CD14-positive monocyte (primary cell): ENCODE data around the gene PLA2G4B. TPM values are rescaled to one million over a fixed set of nuclear protein-coding genes. Genes with fewer than 3 reads are reported as not detected.

Experiments used
- DNase-seq, 3 donors: peaks; one replicate each; pipeline ENCODE4 v3.0.0-alpha.2; 2011 to 2022
- H2AFZ ChIP-seq: 2 replicates; pipeline ENCODE4 v1.6.0; 2012; ENCODE audit warnings: mild to moderate bottlenecking, low read depth, low read length, inconsistent platforms; ENCODE audit not compliant: insufficient read depth, poor library complexity, severe bottlenecking
- H3K27ac ChIP-seq, 2 donors: 1 replicate in 1 of 2; 2 replicates in 1 of 2; pipeline ENCODE4 v1.5.1; 2012 to 2013; ENCODE audit warnings: low read length in 2 of 2, control low read depth in 1 of 2, inconsistent platforms in 1 of 2, low read depth in 1 of 2, mild to moderate bottlenecking in 1 of 2
- H3K27me3 ChIP-seq, 2 donors: one replicate each; pipeline versions ENCODE4 v1.6.0 to v1.6.1; 2011 to 2013; ENCODE audit warnings: low read length in 2 of 2; ENCODE audit not compliant: control insufficient read depth in 2 of 2, insufficient read depth in 2 of 2
- H3K36me3 ChIP-seq, 2 donors: replicated peaks in 1 of 2; 1 replicate in 1 of 2; 2 replicates in 1 of 2; pipeline versions ENCODE4 v1.5.1 to v1.6.1; 2012 to 2013; ENCODE audit warnings: low read length in 2 of 2, control low read depth in 1 of 2, inconsistent platforms in 1 of 2, mild to moderate bottlenecking in 1 of 2; ENCODE audit not compliant: insufficient read depth in 2 of 2, control insufficient read depth in 1 of 2
- H3K4me1 ChIP-seq, 2 donors: 1 replicate in 1 of 2; 2 replicates in 1 of 2; pipeline versions ENCODE4 v1.5.1 to v1.6.1; 2012 to 2013; ENCODE audit warnings: low read length in 2 of 2, control low read depth in 1 of 2, inconsistent platforms in 1 of 2, mild to moderate bottlenecking in 1 of 2, moderate library complexity in 1 of 2; ENCODE audit not compliant: insufficient read depth in 2 of 2, control insufficient read depth in 1 of 2
- H3K4me2 ChIP-seq: replicated peaks from 2 replicates; pipeline ENCODE3; 2012; ENCODE audit warnings: low read length, moderate library complexity, mild to moderate bottlenecking; ENCODE audit not compliant: poor library complexity, severe bottlenecking; ENCODE audit errors: extremely low read depth
- H3K4me3 ChIP-seq, 3 experiments: fragments of 200-600 bp in 1 of 3; sonication (generic) in 1 of 3; replicated peaks in 1 of 3; 1 replicate in 2 of 3; 2 replicates in 1 of 3; pipeline ENCODE4 v1.5.1; 2011 to 2013; ENCODE audit warnings: low read length in 3 of 3, mild to moderate bottlenecking in 3 of 3, control low read depth in 2 of 3, low read depth in 2 of 3, inconsistent platforms in 1 of 3, moderate library complexity in 1 of 3
- H3K79me2 ChIP-seq: 2 replicates; pipeline ENCODE4 v1.6.0; 2012; ENCODE audit warnings: mild to moderate bottlenecking, control low read depth, inconsistent platforms, low read length, moderate library complexity; ENCODE audit not compliant: insufficient read depth
- H3K9ac ChIP-seq: 2 replicates; pipeline ENCODE4 v1.6.0; 2017; ENCODE audit warnings: low read length, mild to moderate bottlenecking; ENCODE audit not compliant: insufficient read depth, poor library complexity, severe bottlenecking
- H3K9me3 ChIP-seq, 2 donors: replicated peaks in 1 of 2; 1 replicate in 1 of 2; 2 replicates in 1 of 2; pipeline versions ENCODE4 v1.5.1 to v1.6.1; 2012 to 2013; ENCODE audit warnings: low read length in 2 of 2, control low read depth in 1 of 2; ENCODE audit not compliant: control insufficient read depth in 1 of 2, insufficient read depth in 1 of 2
- H4K20me1 ChIP-seq: 2 replicates; pipeline ENCODE4 v1.6.0; 2012; ENCODE audit warnings: mild to moderate bottlenecking, low read length, control low read depth, moderate library complexity; ENCODE audit not compliant: insufficient read depth
- H3K27ac Mint-ChIP-seq, 7 donors: one replicate each; pipeline ENCODE4 v1.8.0; 2020; ENCODE audit warnings: mild to moderate bottlenecking in 7 of 7, mixed read lengths in 7 of 7, moderate library complexity in 6 of 7, inconsistent platforms in 2 of 7
- H3K27me3 Mint-ChIP-seq, 3 donors: one replicate each; pipeline ENCODE4 v1.8.0; 2021 to 2022; ENCODE audit warnings: low read depth in 3 of 3, mild to moderate bottlenecking in 3 of 3, mixed read lengths in 3 of 3, moderate library complexity in 3 of 3, inconsistent platforms in 1 of 3
- H3K36me3 Mint-ChIP-seq, 2 donors: one replicate each; pipeline ENCODE4 v1.8.0; 2020; ENCODE audit warnings: mixed read lengths in 2 of 2, inconsistent platforms in 1 of 2, mild to moderate bottlenecking in 1 of 2
- H3K4me1 Mint-ChIP-seq: one replicate; pipeline ENCODE4 v1.8.0; 2020; ENCODE audit warnings: mild to moderate bottlenecking, mixed read lengths
- H3K4me3 Mint-ChIP-seq, 2 donors: one replicate each; pipeline ENCODE4 v1.8.0; 2020; ENCODE audit warnings: mild to moderate bottlenecking in 2 of 2, mixed read lengths in 2 of 2, moderate library complexity in 1 of 2
- H3K9me3 Mint-ChIP-seq, 7 donors: one replicate each; pipeline ENCODE4 v1.8.0; 2020 to 2022; ENCODE audit warnings: mixed read lengths in 7 of 7, mild to moderate bottlenecking in 6 of 7, moderate library complexity in 6 of 7, inconsistent platforms in 2 of 7
- WGBS: methylation state at CpG from one replicate; pipeline ENCODE4 v1.1.5; 2013; ENCODE audit warnings: missing lambda C conversion rate; ENCODE audit not compliant: insufficient coverage; 5-methylcytosine and 5-hydroxymethylcytosine counted together
- intact Hi-C, 2 donors: fragments of 100-400 bp; cut with micrococcal nuclease; formaldehyde crosslinking; loops; one replicate each; pipeline versions ENCODE4 v1.15.0 to v1.15.1; 2023
- polyA plus RNA-seq, 3 donors: library from polyadenylated mRNA; depleted of rRNA in 1 of 3; unstranded in 2 of 3; stranded (reverse) in 1 of 3; fragments of 300-500 nt in 2 of 3; fragments of >200 nt in 1 of 3; fragmentation: Illumina TruSeq in 2 of 3; gene quantifications; 1 replicate in 2 of 3; 2 replicates in 1 of 3; pipeline ENCODE4 v1.2.3, GENCODE V29; 2012 to 2021
- TF ChIP-seq, protein P1 (sequence below): fragments of 200-600 bp; IDR thresholded peaks from one replicate; pipeline ENCODE4 v1.8.0; 2022; ENCODE audit warnings: antibody characterized with exemption, mild to moderate bottlenecking

Gene PLA2G4B
- polyA plus RNA-seq, 3 donors, result 0.31 to 32.1 (median 1.6) TPM

DNA sequence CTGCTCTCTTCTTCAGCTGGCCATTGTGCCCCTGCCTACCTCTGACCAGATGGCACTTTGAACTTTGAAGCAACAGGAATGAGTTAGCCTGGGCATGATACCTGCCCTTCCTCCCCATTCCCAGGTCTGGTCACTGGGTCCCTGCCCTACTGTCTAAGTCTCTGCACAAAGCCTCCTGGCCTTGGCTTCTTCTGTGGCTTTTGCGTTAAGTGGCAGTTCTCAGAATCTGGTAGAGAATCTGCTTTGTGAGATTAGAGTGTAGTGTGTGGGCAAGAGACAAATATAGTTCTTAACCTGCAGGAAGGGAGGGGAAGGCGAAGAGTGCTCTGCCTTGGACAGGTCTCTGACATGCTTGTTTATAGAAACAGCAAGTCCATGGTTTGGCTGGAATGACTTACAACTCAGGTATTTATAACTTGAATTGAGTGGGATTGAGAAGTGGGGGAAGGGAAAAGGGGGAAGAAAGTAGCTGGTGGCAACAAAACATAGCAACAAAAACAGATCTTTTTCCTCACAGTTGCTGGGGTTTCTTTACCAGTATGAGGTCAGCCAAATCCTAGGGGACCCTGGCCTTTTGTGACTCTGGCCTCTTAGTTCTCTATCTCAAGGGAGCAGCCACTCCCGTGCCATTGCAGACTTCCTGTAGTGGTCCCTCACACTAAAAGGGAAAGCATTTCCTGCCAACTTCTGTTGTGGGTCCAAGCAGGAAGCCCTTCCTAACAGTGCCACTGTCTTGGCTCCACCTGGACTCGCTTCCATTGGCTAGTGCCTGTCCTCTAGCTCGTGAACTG is 47.7 kb upstream of the PLA2G4B start:
- 41% methylated on average over 4 of the region's 5 CpGs for WGBS
- no peak overlapping the region for H2AFZ ChIP-seq

DNA sequence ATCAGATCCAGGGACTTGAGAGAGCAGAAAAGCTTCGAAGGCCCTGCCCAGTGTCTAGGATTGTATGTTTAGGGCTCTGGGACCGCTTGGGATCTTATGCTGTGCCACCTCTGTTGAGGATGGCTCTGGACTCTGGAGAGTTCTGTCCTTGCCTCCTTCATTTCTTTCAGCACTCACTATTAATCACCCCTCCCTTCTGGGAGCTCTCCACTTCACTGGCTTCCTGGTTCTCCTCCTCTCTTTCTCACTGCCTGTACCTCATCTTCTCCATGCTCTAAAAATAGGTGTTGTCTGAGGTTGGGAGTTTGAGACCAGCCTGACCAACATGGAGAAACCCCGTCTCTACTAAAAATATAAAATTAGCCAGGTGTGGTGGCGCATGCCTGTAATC is 47.1 kb upstream of the PLA2G4B start:
- Histone ChIP-seq H3K27ac (no peak overlapping the region), H3K4me1 (no peaks in the 10 kb centered on the region), H3K79me2 (no peaks in the 10 kb centered on the region), H3K27me3 (no peaks in the 10 kb centered on the region), H3K4me3 (no peak overlapping the region), H3K36me3 (no peaks in the 10 kb centered on the region), H4K20me1 (peaks cover 5% of the 10 kb centered on the region), H3K4me2 (no peak overlapping the region), H3K9me3 (no peaks in the 10 kb centered on the region), H2AFZ (no peak overlapping the region), H3K9ac (no peak overlapping the region)
- peaks cover 19% of the 10 kb centered on the region for H3K4me1 Mint-ChIP-seq
- DNase-seq, result no peak
- TF ChIP-seq, protein P1, sequence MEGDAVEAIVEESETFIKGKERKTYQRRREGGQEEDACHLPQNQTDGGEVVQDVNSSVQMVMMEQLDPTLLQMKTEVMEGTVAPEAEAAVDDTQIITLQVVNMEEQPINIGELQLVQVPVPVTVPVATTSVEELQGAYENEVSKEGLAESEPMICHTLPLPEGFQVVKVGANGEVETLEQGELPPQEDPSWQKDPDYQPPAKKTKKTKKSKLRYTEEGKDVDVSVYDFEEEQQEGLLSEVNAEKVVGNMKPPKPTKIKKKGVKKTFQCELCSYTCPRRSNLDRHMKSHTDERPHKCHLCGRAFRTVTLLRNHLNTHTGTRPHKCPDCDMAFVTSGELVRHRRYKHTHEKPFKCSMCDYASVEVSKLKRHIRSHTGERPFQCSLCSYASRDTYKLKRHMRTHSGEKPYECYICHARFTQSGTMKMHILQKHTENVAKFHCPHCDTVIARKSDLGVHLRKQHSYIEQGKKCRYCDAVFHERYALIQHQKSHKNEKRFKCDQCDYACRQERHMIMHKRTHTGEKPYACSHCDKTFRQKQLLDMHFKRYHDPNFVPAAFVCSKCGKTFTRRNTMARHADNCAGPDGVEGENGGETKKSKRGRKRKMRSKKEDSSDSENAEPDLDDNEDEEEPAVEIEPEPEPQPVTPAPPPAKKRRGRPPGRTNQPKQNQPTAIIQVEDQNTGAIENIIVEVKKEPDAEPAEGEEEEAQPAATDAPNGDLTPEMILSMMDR, result no peak
- no peak overlapping the region for H3K4me3 Mint-ChIP-seq
- no CpG with 5 or more reads among the region's 4 CpGs for WGBS
- peaks cover 0 to 8% of the 10 kb centered on the region in 2 donors for H3K36me3 Mint-ChIP-seq
- H3K27me3 Mint-ChIP-seq, result no peaks in the 10 kb centered on the region
- no peaks in the 10 kb centered on the region for H3K9me3 Mint-ChIP-seq
- peak overlapping the region in 2 of 7 donors; percentile 30 to 43 for H3K27ac Mint-ChIP-seq
- intact Hi-C loops, result no loop called here

More for the DNA sequence above, 47.7 kb upstream of the PLA2G4B start:
- H4K20me1 ChIP-seq, result peaks cover 5% of the 10 kb centered on the region
- H3K4me2 ChIP-seq, result no peak overlapping the region
- H3K36me3 ChIP-seq, result no peaks in the 10 kb centered on the region
- H3K4me3 ChIP-seq, result no peak overlapping the region
- H3K4me1 Mint-ChIP-seq, result peaks cover 17% of the 10 kb centered on the region
- H3K9me3 ChIP-seq, result no peaks in the 10 kb centered on the region
- H3K27me3 Mint-ChIP-seq, result no peaks in the 10 kb centered on the region
- peak overlapping the region in 1 of 7 donors; percentile 43 for H3K27ac Mint-ChIP-seq
- peaks cover 0 to 6% of the 10 kb centered on the region in 2 donors for H3K36me3 Mint-ChIP-seq
- no peak for DNase-seq
- H3K79me2 ChIP-seq, result no peaks in the 10 kb centered on the region
- no peaks in the 10 kb centered on the region for H3K27me3 ChIP-seq
- no peak overlapping the region for H3K27ac ChIP-seq
- TF ChIP-seq, protein P1, result no peak
- H3K9ac ChIP-seq, result no peak overlapping the region
- no peak overlapping the region for H3K4me3 Mint-ChIP-seq
- H3K4me1 ChIP-seq, result no peaks in the 10 kb centered on the region
- H3K9me3 Mint-ChIP-seq, result no peaks in the 10 kb centered on the region
- intact Hi-C loops, result no loop called here
